SK-N-MC (cell line): Measurements from ENCODE around the gene LAPTM5.

Source experiments
- DNase-seq: peaks from one replicate; pipeline ENCODE4 v3.0.0-alpha.2; 2011; ENCODE audit warnings: low read depth, low spot score
- H3K27ac ChIP-seq: fragments of 200-600 bp; sonication (generic); 2 replicates; pipeline ENCODE4 v1.5.1; 2016; ENCODE audit warnings: mixed run types
- H3K36me3 ChIP-seq: fragments of 200-600 bp; sonication (generic); 2 replicates; pipeline ENCODE4 v1.6.1; 2017; ENCODE audit warnings: antibody characterized with exemption, low read length, mixed read lengths; ENCODE audit not compliant: insufficient read depth
- H3K4me3 ChIP-seq: fragments of 200-600 bp; sonication (generic); 2 replicates; pipeline ENCODE4 v1.5.1; 2016
- H3K9ac ChIP-seq: fragments of 200-600 bp; sonication (generic); 2 replicates; pipeline ENCODE4 v1.8.0; 2017; ENCODE audit warnings: mixed run types, mixed read lengths; ENCODE audit not compliant: insufficient read length
- H3K9me3 ChIP-seq: fragments of 200-600 bp; sonication (generic); 2 replicates; pipeline ENCODE4 v1.6.1; 2017; ENCODE audit warnings: low read depth, mild to moderate bottlenecking, antibody characterized with exemption, low read length, moderate library complexity, mixed read lengths
- EZH2 ChIP-seq: fragments of 200-600 bp; sonication (generic); IDR thresholded peaks from one replicate; pipeline ENCODE4 v1.6.1; 2017; ENCODE audit warnings: antibody characterized with exemption
- FOXP2 ChIP-seq: optimal IDR thresholded peaks from 2 replicates; pipeline ENCODE3; 2011; ENCODE audit warnings: mild to moderate bottlenecking, moderate library complexity; ENCODE audit not compliant: insufficient read depth; ENCODE audit errors: extremely low read length, control extremely low read depth
- POLR2AphosphoS5 ChIP-seq: IDR thresholded peaks from 2 replicates; pipeline ENCODE4 v1.6.1; 2012; ENCODE audit warnings: mild to moderate bottlenecking, low read depth, low read length, borderline replicate concordance

Gene LAPTM5

DNA sequence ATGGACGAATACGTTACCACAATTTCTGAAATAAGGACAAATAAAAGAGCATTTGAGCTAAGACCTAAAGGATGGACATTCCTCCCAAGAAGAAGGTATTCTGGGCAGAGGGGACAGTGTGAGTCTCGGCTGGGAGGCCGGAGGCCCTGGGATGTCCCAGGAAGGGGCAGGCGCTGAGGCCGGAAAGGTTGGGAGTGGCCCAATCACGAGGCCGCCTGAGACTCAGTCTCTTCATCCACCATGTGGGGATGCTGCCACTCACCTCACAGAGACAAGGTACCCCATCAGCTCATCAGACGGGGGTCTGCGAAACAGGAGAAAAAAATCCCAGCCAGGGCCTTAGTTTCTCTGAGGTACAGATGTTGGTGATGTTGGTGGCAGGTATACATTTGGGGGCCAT lies 24.3 kb upstream of the LAPTM5 start:
- H3K36me3 ChIP-seq, result no peaks in the 10 kb centered on the region
- no peak for DNase-seq
- H3K9me3 ChIP-seq, result no peaks in the 10 kb centered on the region
- no peak overlapping the region for H3K4me3 ChIP-seq
- H3K9ac ChIP-seq, result no peak overlapping the region
- TF ChIP-seq FOXP2 (no peak), POLR2AphosphoS5 (no peak)
- H3K27ac ChIP-seq, result no peak overlapping the region

DNA sequence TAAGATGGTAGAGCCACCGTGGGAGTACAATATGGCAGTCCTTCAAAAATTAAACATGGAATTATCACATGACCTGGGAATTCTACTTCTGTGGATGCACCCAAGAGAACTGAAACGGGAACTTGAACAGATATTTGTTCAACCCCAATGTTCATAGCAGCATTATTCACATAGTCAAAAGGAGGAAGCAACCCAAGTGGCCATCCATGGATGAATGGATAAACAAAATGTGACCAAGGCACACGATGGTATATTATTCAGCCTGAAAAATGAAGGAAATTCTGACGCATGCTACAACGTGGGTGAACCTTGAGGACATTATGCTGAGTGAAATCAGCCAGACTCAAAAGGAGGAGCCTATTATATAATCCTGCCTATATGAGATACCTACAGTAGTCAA lies 22.8 kb upstream of the LAPTM5 start:
- Histone ChIP-seq H3K36me3 (no peaks in the 10 kb centered on the region), H3K4me3 (no peak overlapping the region), H3K9ac (no peak overlapping the region), H3K27ac (no peak overlapping the region), H3K9me3 (no peaks in the 10 kb centered on the region)
- TF ChIP-seq FOXP2 (no peak), EZH2 (no peak), POLR2AphosphoS5 (no peak)
- no peak for DNase-seq

GRCh38 chr1:30779294-30780071 lies 21.9 kb upstream of the LAPTM5 start:
- Histone ChIP-seq H3K9ac (no peak overlapping the region), H3K4me3 (no peak overlapping the region), H3K36me3 (no peaks in the 10 kb centered on the region), H3K9me3 (no peaks in the 10 kb centered on the region), H3K27ac (no peak overlapping the region)
- TF ChIP-seq POLR2AphosphoS5, result no peak
- TF ChIP-seq FOXP2, result no peak
- TF ChIP-seq EZH2, result no peak
- DNase-seq, result no peak

GRCh38 chr1:30778979-30779293 lies 21.4 kb upstream of the LAPTM5 start:
- Histone ChIP-seq H3K27ac (no peak overlapping the region), H3K9ac (no peak overlapping the region), H3K9me3 (no peaks in the 10 kb centered on the region), H3K36me3 (no peaks in the 10 kb centered on the region), H3K4me3 (no peak overlapping the region)
- TF ChIP-seq EZH2 (no peak), FOXP2 (no peak), POLR2AphosphoS5 (no peak)
- DNase-seq, result no peak

DNA sequence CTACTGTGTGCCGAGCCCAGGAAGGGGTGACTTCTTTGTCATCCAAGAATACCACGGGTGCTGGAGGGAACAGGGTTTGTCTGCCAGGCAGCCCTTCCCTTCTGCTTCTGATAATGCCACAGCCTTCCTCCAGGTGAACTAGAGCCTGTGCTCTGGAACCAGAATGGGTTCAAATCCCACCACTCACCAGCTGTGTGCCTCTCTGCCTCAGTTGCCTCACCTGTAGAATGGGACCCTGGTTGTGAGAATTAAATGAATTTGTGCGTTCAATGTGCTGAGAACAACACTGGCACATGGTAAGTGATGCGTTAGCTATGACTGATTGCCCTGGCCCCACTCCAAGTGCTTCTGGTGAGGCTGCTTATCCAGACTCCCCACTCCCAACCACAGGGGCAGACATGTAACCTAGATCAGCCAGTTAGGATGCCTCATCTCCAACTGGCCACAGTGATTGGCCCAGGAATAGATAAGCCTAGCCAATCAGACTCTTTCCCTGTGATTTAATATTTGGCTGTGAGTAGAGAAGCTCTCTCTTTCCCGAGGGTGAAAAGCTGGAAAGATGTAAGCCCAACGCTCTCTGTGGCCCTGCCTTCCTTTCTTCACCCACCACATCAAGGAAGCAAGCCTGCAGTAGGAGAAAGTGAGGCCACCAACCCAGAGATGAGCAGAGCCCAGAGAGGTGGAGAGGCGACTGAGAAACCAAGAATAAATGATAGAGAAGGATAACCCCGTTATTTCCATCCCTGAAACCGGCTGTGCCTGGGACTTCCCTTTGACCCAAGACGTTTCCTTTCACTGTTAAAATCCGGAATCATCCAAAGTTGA lies 20.8 kb upstream of the LAPTM5 start:
- TF ChIP-seq EZH2 (no peak), POLR2AphosphoS5 (no peak), FOXP2 (no peak)
- Histone ChIP-seq H3K9me3 (no peaks in the 10 kb centered on the region), H3K36me3 (no peaks in the 10 kb centered on the region), H3K4me3 (no peak overlapping the region), H3K27ac (no peak overlapping the region), H3K9ac (no peak overlapping the region)
- no peak for DNase-seq

- Histone ChIP-seq H3K27ac (no peak overlapping the region), H3K9me3 (no peaks in the 10 kb centered on the region), H3K36me3 (no peaks in the 10 kb centered on the region), H3K9ac (no peak overlapping the region), H3K4me3 (no peak overlapping the region)
- TF ChIP-seq POLR2AphosphoS5 (no peak), FOXP2 (no peak), EZH2 (no peak)
- DNase-seq, result no peak
These were observed 20.3 kb upstream of the LAPTM5 start for GRCh38 chr1:30777904-30778153.

GRCh38 chr1:30777060-30777903 lies 19.7 kb upstream of the LAPTM5 start:
- H3K9me3 ChIP-seq, result no peaks in the 10 kb centered on the region
- H3K36me3 ChIP-seq, result no peaks in the 10 kb centered on the region
- TF ChIP-seq EZH2, result no peak
- no peak for TF ChIP-seq POLR2AphosphoS5
- no peak for TF ChIP-seq FOXP2
- no peak overlapping the region for H3K9ac ChIP-seq
- DNase-seq, result no peak
- H3K27ac ChIP-seq, result no peak overlapping the region
- H3K4me3 ChIP-seq, result no peak overlapping the region
